Rectal smooth muscle tissue (tissue), 1 donor: ENCODE data around the gene TRAPPC13.

Source experiments
- H3K27ac ChIP-seq: one replicate; pipeline ENCODE4 v1.7.0; 2013; ENCODE audit warnings: low read depth, low read length, inconsistent platforms
- H3K27me3 ChIP-seq: one replicate; pipeline ENCODE4 v1.7.0; 2013; ENCODE audit warnings: low read length; ENCODE audit not compliant: control insufficient read depth, insufficient read depth
- H3K36me3 ChIP-seq: one replicate; pipeline ENCODE4 v1.7.0; 2013; ENCODE audit warnings: low read length; ENCODE audit not compliant: control insufficient read depth, insufficient read depth
- H3K4me1 ChIP-seq: one replicate; pipeline ENCODE4 v1.7.0; 2013; ENCODE audit warnings: low read length; ENCODE audit not compliant: control insufficient read depth, insufficient read depth
- H3K4me3 ChIP-seq: one replicate; pipeline ENCODE4 v1.7.0; 2013; ENCODE audit warnings: low read length
- H3K9ac ChIP-seq: one replicate; pipeline ENCODE4 v1.7.0; 2013; ENCODE audit warnings: low read length

TRAPPC13 gene

GRCh38 chr5:65695162-65695755, 70.4 kb downstream of the TRAPPC13 start:
- Histone ChIP-seq H3K27me3 (no peaks in the 10 kb centered on the region), H3K36me3 (no peaks in the 10 kb centered on the region), H3K4me3 (no peak overlapping the region), H3K27ac (no peak overlapping the region), H3K4me1 (peaks cover 2% of the 10 kb centered on the region), H3K9ac (no peak overlapping the region)

GRCh38 chr5:65695896-65696295, 71.1 kb downstream of the TRAPPC13 start:
- no peak overlapping the region for H3K9ac ChIP-seq

GRCh38 chr5:65696892-65697291, 72.1 kb downstream of the TRAPPC13 start:
- Histone ChIP-seq H3K4me3 (no peak overlapping the region), H3K27me3 (no peaks in the 10 kb centered on the region), H3K36me3 (no peaks in the 10 kb centered on the region), H3K27ac (no peak overlapping the region), H3K4me1 (peaks cover 2% of the 10 kb centered on the region), H3K9ac (no peak overlapping the region)

More at GRCh38 chr5:65695896-65696295, 71.1 kb downstream of the TRAPPC13 start:
- Histone ChIP-seq H3K27ac (no peak overlapping the region), H3K4me3 (no peak overlapping the region), H3K4me1 (peaks cover 2% of the 10 kb centered on the region), H3K27me3 (no peaks in the 10 kb centered on the region), H3K36me3 (no peaks in the 10 kb centered on the region)

GRCh38 chr5:65699338-65699737, 74.5 kb downstream of the TRAPPC13 start:
- no peak overlapping the region for H3K27ac ChIP-seq
- H3K27me3 ChIP-seq, result no peaks in the 10 kb centered on the region
- peaks cover 2% of the 10 kb centered on the region for H3K4me1 ChIP-seq
- no peak overlapping the region for H3K9ac ChIP-seq
- no peaks in the 10 kb centered on the region for H3K36me3 ChIP-seq
- no peak overlapping the region for H3K4me3 ChIP-seq

- Histone ChIP-seq H3K27me3 (no peaks in the 10 kb centered on the region), H3K27ac (no peak overlapping the region), H3K36me3 (no peaks in the 10 kb centered on the region), H3K4me3 (no peak overlapping the region), H3K4me1 (no peaks in the 10 kb centered on the region), H3K9ac (no peak overlapping the region)
These were observed 77.2 kb downstream of the TRAPPC13 start for GRCh38 chr5:65702036-65702435.

GRCh38 chr5:65704621-65705239, 79.9 kb downstream of the TRAPPC13 start:
- no peaks in the 10 kb centered on the region for H3K27me3 ChIP-seq
- no peaks in the 10 kb centered on the region for H3K36me3 ChIP-seq
- H3K4me1 ChIP-seq, result no peaks in the 10 kb centered on the region
- no peak overlapping the region for H3K9ac ChIP-seq
- no peak overlapping the region for H3K4me3 ChIP-seq
- no peak overlapping the region for H3K27ac ChIP-seq

- no peak overlapping the region for H3K9ac ChIP-seq
- no peak overlapping the region for H3K27ac ChIP-seq
- H3K27me3 ChIP-seq, result no peaks in the 10 kb centered on the region
- H3K4me3 ChIP-seq, result no peak overlapping the region
- H3K4me1 ChIP-seq, result no peaks in the 10 kb centered on the region
- H3K36me3 ChIP-seq, result no peaks in the 10 kb centered on the region
These were observed 82.8 kb downstream of the TRAPPC13 start for GRCh38 chr5:65707663-65708062.

GRCh38 chr5:65708145-65708544, 83.3 kb downstream of the TRAPPC13 start:
- Histone ChIP-seq H3K9ac (no peak overlapping the region), H3K4me1 (no peaks in the 10 kb centered on the region), H3K27ac (no peak overlapping the region), H3K27me3 (no peaks in the 10 kb centered on the region), H3K4me3 (no peak overlapping the region), H3K36me3 (no peaks in the 10 kb centered on the region)
